Chondrocyte (in vitro differentiated cells): Measurements from ENCODE around the gene ST3GAL6. TPM values are rescaled to one million over a fixed set of nuclear protein-coding genes. Genes with fewer than 3 reads are reported as not detected.
A peak's percentile ranks its signal among the peaks of the same experiment; 100 is the strongest.

Experiments
- DNase-seq: peaks from one replicate; pipeline ENCODE4 v3.0.0; 2021; ENCODE audit warnings: mixed read lengths, low spot score
- H3K27ac Mint-ChIP-seq: one replicate; pipeline ENCODE4 v1.8.0; 2021; ENCODE audit warnings: mild to moderate bottlenecking, moderate library complexity, mixed read lengths; ENCODE audit not compliant: unreplicated experiment
- H3K27me3 Mint-ChIP-seq: 2 replicates; pipeline ENCODE4 v1.8.0; 2021; ENCODE audit warnings: low read depth, mixed read lengths
- H3K36me3 Mint-ChIP-seq: 2 replicates; pipeline ENCODE4 v1.8.0; 2021; ENCODE audit warnings: low read depth, mixed read lengths
- H3K4me1 Mint-ChIP-seq: 2 replicates; pipeline ENCODE4 v1.8.0; 2021; ENCODE audit warnings: low read depth, mild to moderate bottlenecking, mixed read lengths
- H3K4me3 Mint-ChIP-seq: one replicate; pipeline ENCODE4 v1.8.0; 2021; ENCODE audit warnings: mild to moderate bottlenecking, moderate library complexity, mixed read lengths; ENCODE audit not compliant: unreplicated experiment
- H3K9me3 Mint-ChIP-seq: 2 replicates; pipeline ENCODE4 v1.8.0; 2021; ENCODE audit warnings: low read depth, mixed read lengths
- CTCF ChIP-seq: fragments of 200-600 bp; sonication (generic); IDR thresholded peaks from 2 replicates; pipeline ENCODE4 v1.5.0; 2021; ENCODE audit warnings: antibody characterized with exemption, mild to moderate bottlenecking, moderate library complexity
- long read RNA-seq: library from polyadenylated mRNA; stranded (forward); transcript quantifications from one replicate; pipeline ENCODE4 v2.0.0, GENCODE V29; 2021
- total RNA-seq: library from RNA; stranded (reverse); gene quantifications from 3 replicates; pipeline ENCODE4 v1.2.1, GENCODE V29; 2021

ST3GAL6 gene
- 0.32 TPM in 1 of 3 replicates, not detected in the others for total RNA-seq
- long read RNA-seq, partial matches to known transcripts, result 0 of 5 reads
- long read RNA-seq, other reads (novel, unspliced or antisense), result 5 of 5 reads

GRCh38 chr3:98763076-98763475 is at the start of gene ST3GAL6:
TSS of gene ST3GAL6 (plus strand) at chr3:98763340. CDS start at chr3:98768441, 5,101 bp downstream.
- TF ChIP-seq CTCF, result no peak
- DNase-seq, result no peak
- no peak within 1 kb of the TSS for H3K4me3 Mint-ChIP-seq
- peaks cover 24% of the 10 kb centered on the region for H3K27me3 Mint-ChIP-seq
- no peaks in the 10 kb centered on the region for H3K9me3 Mint-ChIP-seq
- H3K4me1 Mint-ChIP-seq, result no peaks in the 10 kb centered on the region
- H3K27ac Mint-ChIP-seq, result peak within 1 kb of the TSS; percentile 9
- no peaks in the 10 kb centered on the region for H3K36me3 Mint-ChIP-seq

- no peak for TF ChIP-seq CTCF
- Mint-ChIP-seq H3K27me3 (peaks cover 17% of the 10 kb centered on the region), H3K27ac (no peak overlapping the region), H3K4me1 (no peaks in the 10 kb centered on the region), H3K4me3 (no peak overlapping the region), H3K36me3 (peaks cover 2% of the 10 kb centered on the region), H3K9me3 (no peaks in the 10 kb centered on the region)
- no peak for DNase-seq
Observed at GRCh38 chr3:98713984-98714383, 49.2 kb upstream of the ST3GAL6 start.

GRCh38 chr3:98717584-98717983 is 45.6 kb upstream of the ST3GAL6 start:
- Mint-ChIP-seq H3K27me3 (peaks cover 14% of the 10 kb centered on the region), H3K4me1 (no peaks in the 10 kb centered on the region)

GRCh38 chr3:98718730-98719129 is 44.4 kb upstream of the ST3GAL6 start:
- DNase-seq, result no peak
- Mint-ChIP-seq H3K27ac (no peak overlapping the region), H3K4me1 (no peaks in the 10 kb centered on the region), H3K9me3 (no peaks in the 10 kb centered on the region), H3K36me3 (peaks cover 2% of the 10 kb centered on the region), H3K27me3 (peaks cover 13% of the 10 kb centered on the region), H3K4me3 (no peak overlapping the region)
- no peak for TF ChIP-seq CTCF

More at GRCh38 chr3:98717584-98717983, 45.6 kb upstream of the ST3GAL6 start:
- no peak for DNase-seq
- TF ChIP-seq CTCF, result no peak
- Mint-ChIP-seq H3K9me3 (no peaks in the 10 kb centered on the region), H3K27ac (no peak overlapping the region), H3K4me3 (no peak overlapping the region), H3K36me3 (peaks cover 2% of the 10 kb centered on the region)

GRCh38 chr3:98721776-98722175 is 41.4 kb upstream of the ST3GAL6 start:
- Mint-ChIP-seq H3K27me3 (peaks cover 19% of the 10 kb centered on the region), H3K9me3 (no peaks in the 10 kb centered on the region), H3K4me1 (no peaks in the 10 kb centered on the region), H3K4me3 (no peak overlapping the region), H3K36me3 (no peaks in the 10 kb centered on the region), H3K27ac (no peak overlapping the region)
- no peak for DNase-seq
- TF ChIP-seq CTCF, result no peak
